PC-9 (cell line): Measurements from ENCODE around the gene RPS6KA4.

Experiments used
- EZH2 ChIP-seq: fragments of 200-600 bp; sonication (generic); IDR thresholded peaks from 2 replicates; pipeline ENCODE4 v1.8.0; 2017; ENCODE audit warnings: antibody characterized with exemption, low read depth
- TF ChIP-seq, protein P1 (sequence below): fragments of 200-600 bp; sonication (generic); conservative IDR thresholded peaks from 2 replicates; pipeline ENCODE4 v1.6.1; 2017; ENCODE audit warnings: mixed run types, antibody characterized with exemption, mild to moderate bottlenecking, moderate library complexity

- TF ChIP-seq, protein P1, sequence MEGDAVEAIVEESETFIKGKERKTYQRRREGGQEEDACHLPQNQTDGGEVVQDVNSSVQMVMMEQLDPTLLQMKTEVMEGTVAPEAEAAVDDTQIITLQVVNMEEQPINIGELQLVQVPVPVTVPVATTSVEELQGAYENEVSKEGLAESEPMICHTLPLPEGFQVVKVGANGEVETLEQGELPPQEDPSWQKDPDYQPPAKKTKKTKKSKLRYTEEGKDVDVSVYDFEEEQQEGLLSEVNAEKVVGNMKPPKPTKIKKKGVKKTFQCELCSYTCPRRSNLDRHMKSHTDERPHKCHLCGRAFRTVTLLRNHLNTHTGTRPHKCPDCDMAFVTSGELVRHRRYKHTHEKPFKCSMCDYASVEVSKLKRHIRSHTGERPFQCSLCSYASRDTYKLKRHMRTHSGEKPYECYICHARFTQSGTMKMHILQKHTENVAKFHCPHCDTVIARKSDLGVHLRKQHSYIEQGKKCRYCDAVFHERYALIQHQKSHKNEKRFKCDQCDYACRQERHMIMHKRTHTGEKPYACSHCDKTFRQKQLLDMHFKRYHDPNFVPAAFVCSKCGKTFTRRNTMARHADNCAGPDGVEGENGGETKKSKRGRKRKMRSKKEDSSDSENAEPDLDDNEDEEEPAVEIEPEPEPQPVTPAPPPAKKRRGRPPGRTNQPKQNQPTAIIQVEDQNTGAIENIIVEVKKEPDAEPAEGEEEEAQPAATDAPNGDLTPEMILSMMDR: no peak
- TF ChIP-seq EZH2: no peak
Observed at GRCh38 chr11:64396079-64396591, 37.2 kb downstream of the RPS6KA4 start.
